GOT3 (cell line): ENCODE data around the gene EFEMP1.

Experiments
- DNase-seq: peaks from one replicate; lab custom pipeline; 2025; ENCODE audit warnings: mixed read lengths; lab: John Stamatoyannopoulos, UW

The EFEMP1 gene, protein sequence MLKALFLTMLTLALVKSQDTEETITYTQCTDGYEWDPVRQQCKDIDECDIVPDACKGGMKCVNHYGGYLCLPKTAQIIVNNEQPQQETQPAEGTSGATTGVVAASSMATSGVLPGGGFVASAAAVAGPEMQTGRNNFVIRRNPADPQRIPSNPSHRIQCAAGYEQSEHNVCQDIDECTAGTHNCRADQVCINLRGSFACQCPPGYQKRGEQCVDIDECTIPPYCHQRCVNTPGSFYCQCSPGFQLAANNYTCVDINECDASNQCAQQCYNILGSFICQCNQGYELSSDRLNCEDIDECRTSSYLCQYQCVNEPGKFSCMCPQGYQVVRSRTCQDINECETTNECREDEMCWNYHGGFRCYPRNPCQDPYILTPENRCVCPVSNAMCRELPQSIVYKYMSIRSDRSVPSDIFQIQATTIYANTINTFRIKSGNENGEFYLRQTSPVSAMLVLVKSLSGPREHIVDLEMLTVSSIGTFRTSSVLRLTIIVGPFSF

GRCh38 chr2:55923091-55923981 is at the start of gene EFEMP1:
Gene EFEMP1 (minus strand): TSS chr2:55923782. CDS start chr2:55922440, 1,342 bp downstream.
- no peak for DNase-seq

DNA sequence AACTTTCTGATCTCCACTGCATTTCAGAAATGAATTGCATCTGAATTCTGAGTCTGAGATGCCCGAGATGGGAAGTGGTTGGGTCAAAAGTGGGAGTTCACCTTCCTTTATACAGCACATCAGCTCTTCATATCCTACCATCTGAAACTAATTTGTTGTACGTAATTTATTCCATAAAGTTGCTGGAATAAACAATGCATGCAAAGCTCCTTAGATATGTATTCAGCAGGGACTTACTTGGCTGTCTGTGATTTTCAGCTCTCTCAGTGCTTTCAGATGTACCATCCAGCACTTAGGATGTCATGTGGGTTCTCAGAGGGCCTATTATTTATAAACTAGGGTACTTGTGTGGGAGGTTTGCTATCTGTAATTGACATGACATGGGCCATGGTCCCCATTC is 46.9 kb upstream of the EFEMP1 start:
- DNase-seq: no peak

DNA sequence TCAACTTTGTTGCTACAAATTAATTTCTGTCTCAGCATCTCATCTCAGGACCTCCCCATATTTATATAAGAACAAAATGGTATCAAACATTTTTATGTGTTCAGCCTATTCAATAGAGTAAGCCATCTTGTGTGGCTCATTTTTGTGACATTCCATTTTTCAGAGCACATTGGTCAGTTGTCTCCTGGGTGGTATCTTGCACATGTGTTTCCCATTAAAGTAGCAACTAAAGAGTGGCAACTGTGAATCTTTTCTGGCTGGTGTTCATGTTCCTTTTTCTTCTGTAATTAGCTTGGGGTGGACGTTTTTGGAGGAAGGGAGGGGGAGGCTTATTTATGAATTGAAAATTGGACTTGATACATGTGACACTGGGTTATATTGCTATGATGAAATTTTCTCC is 45.4 kb upstream of the EFEMP1 start:
- DNase-seq: no peak

DNA sequence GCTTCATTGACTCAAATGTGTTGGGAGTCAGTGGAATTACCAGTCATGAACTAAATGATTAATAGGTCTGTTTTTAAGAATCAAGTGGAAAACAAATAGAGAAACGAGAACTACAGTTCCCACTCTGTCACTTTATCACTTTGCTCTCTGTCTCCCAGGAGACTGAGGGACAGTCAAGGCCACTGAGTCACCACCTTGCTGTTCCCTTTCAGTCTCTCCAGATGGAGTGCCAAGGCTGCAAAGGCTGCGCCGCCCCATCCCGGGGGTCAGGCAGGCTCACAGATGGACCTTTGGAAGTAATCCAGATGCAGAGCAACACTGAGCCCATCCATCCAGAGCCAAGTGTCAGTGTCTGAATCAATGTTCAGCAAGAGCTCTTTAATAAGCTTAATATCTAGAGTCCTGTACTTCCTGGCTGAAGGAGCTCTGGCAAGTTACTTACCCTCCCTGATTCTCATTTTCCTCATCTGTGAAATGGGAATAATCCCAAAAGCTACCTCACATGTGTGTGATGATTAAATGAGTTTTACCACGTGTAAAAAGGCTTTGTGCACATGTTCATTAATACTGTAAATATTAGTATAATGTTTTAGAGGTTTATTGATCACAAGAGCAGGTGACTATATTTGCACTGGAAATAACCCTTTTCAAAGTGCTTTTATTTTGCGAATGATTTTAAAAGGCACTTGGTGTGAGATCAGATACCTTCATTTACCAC is 43.0 kb upstream of the EFEMP1 start:
- no peak for DNase-seq

GRCh38 chr2:55965966-55966365 is 42.4 kb upstream of the EFEMP1 start:
- DNase-seq: no peak

GRCh38 chr2:55965276-55965675 is 41.7 kb upstream of the EFEMP1 start:
- no peak for DNase-seq

- DNase-seq: no peak
Observed at GRCh38 chr2:55962915-55963314, 39.3 kb upstream of the EFEMP1 start.

DNA sequence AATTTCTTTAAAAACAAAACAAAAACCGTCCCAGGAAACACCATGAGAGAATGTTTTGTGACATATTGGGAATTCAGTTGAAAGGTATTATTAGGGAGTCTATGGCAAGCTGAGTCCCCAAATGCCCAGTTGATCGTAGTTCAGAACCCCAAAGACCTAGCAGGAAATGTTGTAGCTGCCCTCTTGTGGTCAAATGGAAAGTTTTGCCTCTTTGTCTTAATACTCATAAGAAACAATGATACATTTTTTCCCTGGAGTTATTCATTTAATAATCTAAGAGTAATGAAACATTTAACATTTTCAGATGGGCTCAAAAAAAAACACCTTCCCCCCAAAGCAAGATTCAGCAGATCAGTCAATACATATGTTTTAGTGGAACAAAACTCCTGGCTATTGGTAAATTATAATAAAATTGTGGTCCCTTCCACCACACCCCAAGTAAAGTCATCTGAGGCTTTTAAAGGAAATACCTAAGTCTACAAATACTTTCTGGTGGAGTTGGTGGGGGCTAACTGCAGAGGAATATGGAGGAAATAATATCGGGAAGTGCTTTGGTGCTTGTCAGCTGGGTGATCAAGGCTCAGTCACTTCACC is 37.8 kb upstream of the EFEMP1 start:
- no peak for DNase-seq

GRCh38 chr2:55958756-55959155 is 35.2 kb upstream of the EFEMP1 start:
- DNase-seq: no peak

GRCh38 chr2:55957142-55957541 is 33.6 kb upstream of the EFEMP1 start:
- DNase-seq: no peak

DNA sequence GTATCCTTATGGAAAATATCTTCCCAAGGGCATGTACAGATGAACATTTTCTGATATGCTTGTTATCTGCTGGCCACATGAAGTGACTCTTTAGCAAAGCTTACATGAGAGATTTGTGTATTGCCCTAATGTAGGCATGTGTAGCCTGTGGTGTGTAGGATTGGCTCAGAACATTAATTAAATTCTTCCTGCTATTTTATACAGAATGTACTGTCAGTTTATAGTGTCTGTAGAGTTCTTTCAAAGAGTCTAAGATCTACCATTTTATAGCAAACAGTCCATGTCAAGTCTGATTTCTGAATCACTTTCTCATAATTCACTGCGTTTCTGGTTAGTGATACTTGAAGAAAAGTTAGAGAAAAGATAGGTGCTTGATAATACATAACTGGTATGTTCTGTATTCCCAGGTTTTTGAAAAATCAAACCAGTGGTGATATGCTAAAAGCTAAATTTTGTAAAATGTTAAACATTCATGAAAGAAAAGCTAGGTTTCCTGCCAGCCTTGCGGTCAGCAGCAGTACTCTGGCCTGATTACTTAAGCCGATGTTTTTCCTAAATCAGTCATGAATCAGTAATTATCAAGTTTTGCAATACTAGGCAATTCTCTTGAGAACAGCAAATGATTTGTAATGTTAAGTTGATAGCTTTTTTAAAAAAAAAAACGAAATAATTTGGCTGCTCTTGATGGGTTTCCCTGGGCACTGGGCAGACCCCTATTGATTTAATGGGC is 30.9 kb upstream of the EFEMP1 start:
- DNase-seq: no peak

GRCh38 chr2:55952415-55952814 is 28.8 kb upstream of the EFEMP1 start:
- no peak for DNase-seq

GRCh38 chr2:55951533-55951932 is 28.0 kb upstream of the EFEMP1 start:
- no peak for DNase-seq

DNA sequence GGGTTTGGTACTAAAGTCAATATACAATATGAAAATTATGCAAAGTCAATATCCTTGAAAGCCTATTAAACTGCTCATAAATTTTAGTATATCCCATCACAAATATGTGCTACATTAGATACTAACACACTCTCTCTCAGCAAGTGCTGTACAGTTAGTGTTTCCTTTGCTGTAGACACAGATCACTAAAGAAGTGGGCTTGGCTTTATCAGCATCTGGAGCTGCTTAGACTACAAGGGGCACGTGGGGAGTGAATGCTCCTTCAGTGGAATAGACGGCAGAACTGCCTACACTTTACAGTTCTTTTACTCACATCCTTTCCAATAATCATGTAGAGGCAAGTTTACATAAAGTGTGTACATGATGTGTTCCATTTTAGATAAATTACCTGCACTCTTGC is 26.0 kb upstream of the EFEMP1 start:
- no peak for DNase-seq

- DNase-seq: no peak
Observed at GRCh38 chr2:55949211-55949610, 25.6 kb upstream of the EFEMP1 start.

DNA sequence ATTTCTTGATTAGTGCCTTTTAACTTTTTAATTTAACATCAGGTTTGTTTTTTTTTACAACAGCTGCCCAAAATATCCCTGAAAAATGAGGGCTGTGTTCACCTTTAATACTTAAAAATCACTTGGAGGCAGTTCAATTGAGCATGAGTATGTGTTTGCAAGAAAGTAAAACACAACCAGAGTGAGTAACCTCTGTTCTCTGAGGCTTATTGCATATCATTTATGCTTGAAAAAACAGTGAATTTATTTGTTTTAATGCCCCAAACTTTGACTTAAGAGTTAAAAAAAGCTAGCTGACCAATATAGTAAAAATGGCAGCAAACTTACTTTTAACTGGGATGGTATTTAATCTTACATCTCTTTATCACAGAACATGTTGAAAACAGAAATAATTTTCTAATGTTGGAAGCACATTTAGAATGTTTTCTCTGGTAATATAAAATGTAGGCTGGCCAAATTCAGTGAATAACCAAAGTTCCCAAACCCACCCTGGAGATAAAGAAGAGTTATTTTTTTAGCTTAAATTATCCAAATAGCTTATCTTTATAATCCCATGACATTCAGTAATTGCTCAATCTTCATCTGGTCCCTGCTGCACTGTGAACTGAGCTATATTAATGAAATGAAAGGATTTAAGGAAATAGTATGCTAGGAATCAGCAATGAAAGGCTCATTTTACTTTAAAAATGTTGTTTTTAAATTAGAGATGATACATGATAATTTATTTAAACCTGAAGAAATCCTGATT is 24.8 kb upstream of the EFEMP1 start:
- DNase-seq: no peak

DNA sequence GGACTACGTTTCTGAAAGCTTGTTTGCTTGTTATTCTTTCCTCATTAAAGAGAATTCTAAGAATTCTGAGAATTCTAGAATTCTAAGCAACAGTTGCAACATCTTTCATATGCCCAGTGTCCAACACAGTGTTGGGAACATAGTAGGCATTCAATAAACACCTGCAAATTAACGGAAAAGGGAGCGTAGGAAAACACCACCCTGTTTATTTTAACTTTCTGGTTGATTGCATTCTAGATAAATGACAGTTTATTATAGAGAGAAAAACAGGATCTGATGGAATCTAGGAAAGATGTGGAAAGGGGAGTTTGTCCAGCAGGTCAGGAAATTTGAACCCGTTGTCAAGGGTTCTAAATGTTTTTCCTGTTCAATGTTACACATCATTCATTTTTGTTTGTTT is 24.2 kb upstream of the EFEMP1 start:
- DNase-seq: no peak

DNA sequence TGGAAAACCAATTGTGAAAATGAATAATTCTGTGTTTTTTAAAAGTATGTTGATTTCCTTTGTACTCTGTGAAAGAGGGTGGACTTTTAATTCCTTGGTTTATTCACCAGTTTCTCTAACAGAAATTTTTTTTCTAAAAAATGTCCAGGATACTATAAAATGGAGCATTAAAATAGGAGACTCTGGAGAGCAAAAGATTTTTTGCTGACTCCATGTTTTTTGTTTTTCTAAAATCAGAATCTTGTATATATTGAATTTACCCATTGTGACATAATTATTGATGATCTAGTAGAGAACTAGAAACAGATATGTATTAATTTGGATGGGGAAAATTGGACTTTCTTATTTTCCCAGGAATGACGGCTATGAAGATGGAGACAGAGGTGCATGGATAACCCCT is 23.2 kb upstream of the EFEMP1 start:
- DNase-seq: no peak

DNA sequence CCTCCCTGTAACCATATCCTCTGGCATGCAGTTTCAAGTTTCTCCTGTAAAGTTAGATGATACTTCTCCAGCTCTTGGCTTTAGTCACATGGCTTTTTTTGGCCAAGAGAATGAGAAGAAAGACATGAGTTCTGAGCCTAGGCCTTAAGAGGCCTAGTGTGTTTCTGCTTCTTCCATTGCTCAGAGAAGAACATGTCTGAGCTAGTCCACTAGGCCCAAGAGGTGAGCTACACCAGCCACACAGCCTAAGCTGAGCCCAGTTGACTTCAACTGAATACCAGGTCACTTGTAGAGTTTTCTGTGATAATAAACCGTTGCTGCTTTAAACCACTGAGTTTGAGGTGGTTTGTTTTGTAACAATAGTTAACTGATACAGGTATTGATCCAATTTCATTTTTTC is 19.9 kb upstream of the EFEMP1 start:
- no peak for DNase-seq

GRCh38 chr2:55936351-55936750 is 12.8 kb upstream of the EFEMP1 start:
- no peak for DNase-seq
